D721Med (cell line): Measurements from ENCODE around the gene SH3D21.
A peak's percentile ranks its signal among the peaks of the same experiment; 100 is the strongest.

ENCODE experiments used
- DNase-seq: peaks from one replicate; pipeline ENCODE4 v3.0.0; 2011; ENCODE audit warnings: low spot score; ENCODE audit not compliant: insufficient read length
- FAIRE-seq: peaks from 2 replicates; lab custom pipeline; 2011; peaks lifted over from hg19 to GRCh38; lab: Jason Lieb, UNC
- CTCF ChIP-seq: IDR thresholded peaks from 2 replicates; pipeline ENCODE4 v1.5.1; 2012; ENCODE audit warnings: mild to moderate bottlenecking, control low read depth; ENCODE audit not compliant: insufficient read depth; ENCODE audit errors: missing control alignments

The SH3D21 gene

GRCh38 chr1:36354486-36354885 lies 48.3 kb downstream of the SH3D21 start:
- DNase-seq, result no peak
- no peak for FAIRE-seq
- no peak for TF ChIP-seq CTCF

GRCh38 chr1:36355811-36356210 lies 49.6 kb downstream of the SH3D21 start:
- DNase-seq, result no peak
- TF ChIP-seq CTCF, result no peak
- FAIRE-seq, result no peak

GRCh38 chr1:36358514-36359084 lies 52.4 kb downstream of the SH3D21 start:
- no peak for FAIRE-seq
- TF ChIP-seq CTCF, result no peak
- no peak for DNase-seq

GRCh38 chr1:36359383-36359782 lies 53.2 kb downstream of the SH3D21 start:
- no peak for TF ChIP-seq CTCF
- FAIRE-seq (no peak), DNase-seq (no peak)

- no peak for FAIRE-seq
- no peak for TF ChIP-seq CTCF
- DNase-seq, result no peak
These were observed 53.9 kb downstream of the SH3D21 start for GRCh38 chr1:36359911-36360550.

- no peak for TF ChIP-seq CTCF
- DNase-seq (no peak), FAIRE-seq (no peak)
These were observed 59.2 kb downstream of the SH3D21 start for GRCh38 chr1:36365381-36365780.

GRCh38 chr1:36366091-36366661 lies 60.0 kb downstream of the SH3D21 start:
- peak; percentile 56 for DNase-seq
- peak; percentile 35 for TF ChIP-seq CTCF
- FAIRE-seq, result no peak
